GM21447 (cell line): ENCODE results near the gene SHANK2.

Experiments
- ATAC-seq: cut with Tn5 transposase; IDR thresholded peaks from one replicate; pipeline ENCODE4 v1.9.1; 2021; ENCODE audit not compliant: unreplicated experiment

Gene SHANK2

GRCh38 chr11:71222318-71223080, 29.9 kb downstream of the SHANK2 start:
- no peak for ATAC-seq

DNA sequence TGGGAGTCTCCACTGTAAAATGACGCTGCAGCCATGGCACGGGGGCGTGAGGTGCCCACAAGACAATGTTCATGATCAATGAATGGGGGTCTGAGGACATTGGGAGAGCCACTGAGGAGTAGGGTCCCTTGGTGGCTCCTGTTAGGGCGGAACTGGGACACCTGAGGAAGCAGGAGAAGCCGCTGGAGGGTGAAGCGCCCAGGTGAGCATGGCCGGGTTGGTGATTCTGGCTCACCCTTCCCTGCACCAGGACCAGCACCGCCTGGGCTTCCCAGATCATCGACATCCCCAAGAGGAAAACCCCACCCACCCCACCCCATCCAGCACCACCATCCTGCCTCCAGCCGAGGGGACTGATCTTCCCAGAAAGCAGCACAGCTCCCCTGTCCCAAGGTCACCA, 30.6 kb downstream of the SHANK2 start:
- ATAC-seq, result no peak

GRCh38 chr11:71221201-71221600, 31.2 kb downstream of the SHANK2 start:
- ATAC-seq, result no peak

- no peak for ATAC-seq
Measured at GRCh38 chr11:71218789-71219499, 33.4 kb downstream of the SHANK2 start.

- no peak for ATAC-seq
Measured at GRCh38 chr11:71215425-71215965, 36.9 kb downstream of the SHANK2 start.

DNA sequence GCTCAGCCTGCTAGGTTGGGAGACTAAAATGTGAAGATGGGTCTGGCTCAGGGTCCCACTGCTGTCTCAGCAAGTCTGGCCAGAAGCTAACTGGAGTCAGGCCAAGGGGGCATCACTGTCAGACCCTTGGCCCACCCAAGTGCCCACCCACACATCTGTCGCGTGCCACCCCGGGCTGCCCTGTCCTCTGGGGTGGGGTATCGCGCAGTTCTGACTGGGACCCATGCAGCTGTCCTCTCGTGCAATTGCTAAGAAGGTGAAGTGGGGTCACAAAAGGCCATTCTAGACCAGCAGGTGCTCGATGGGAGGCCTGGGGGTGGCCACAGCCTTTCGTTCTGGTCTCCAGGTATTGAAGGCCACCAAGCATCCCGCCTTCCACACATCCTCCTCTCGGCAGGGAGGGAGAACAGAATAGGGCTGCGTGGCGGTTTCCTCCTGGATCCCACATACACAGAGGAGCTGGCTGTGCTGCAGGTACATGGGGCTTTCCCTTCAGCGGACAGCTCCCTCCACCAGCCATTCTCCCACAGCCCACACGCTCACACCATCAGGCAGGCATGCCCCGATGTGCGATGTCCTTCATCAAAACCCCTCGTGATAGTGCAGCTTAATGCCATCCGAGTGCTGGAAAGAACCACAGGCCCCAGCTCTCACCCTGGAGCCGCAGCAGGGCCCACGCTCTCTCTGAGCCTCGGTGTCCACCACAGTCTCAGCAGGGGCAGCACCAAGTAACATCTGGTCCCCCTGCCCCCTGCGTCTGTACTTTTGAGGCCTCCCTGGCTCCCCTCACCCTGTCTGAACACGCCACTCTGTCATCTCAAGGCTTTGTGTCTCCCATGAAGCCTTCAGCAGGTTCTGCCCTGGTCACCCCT, 37.6 kb downstream of the SHANK2 start:
- ATAC-seq, result no peak

DNA sequence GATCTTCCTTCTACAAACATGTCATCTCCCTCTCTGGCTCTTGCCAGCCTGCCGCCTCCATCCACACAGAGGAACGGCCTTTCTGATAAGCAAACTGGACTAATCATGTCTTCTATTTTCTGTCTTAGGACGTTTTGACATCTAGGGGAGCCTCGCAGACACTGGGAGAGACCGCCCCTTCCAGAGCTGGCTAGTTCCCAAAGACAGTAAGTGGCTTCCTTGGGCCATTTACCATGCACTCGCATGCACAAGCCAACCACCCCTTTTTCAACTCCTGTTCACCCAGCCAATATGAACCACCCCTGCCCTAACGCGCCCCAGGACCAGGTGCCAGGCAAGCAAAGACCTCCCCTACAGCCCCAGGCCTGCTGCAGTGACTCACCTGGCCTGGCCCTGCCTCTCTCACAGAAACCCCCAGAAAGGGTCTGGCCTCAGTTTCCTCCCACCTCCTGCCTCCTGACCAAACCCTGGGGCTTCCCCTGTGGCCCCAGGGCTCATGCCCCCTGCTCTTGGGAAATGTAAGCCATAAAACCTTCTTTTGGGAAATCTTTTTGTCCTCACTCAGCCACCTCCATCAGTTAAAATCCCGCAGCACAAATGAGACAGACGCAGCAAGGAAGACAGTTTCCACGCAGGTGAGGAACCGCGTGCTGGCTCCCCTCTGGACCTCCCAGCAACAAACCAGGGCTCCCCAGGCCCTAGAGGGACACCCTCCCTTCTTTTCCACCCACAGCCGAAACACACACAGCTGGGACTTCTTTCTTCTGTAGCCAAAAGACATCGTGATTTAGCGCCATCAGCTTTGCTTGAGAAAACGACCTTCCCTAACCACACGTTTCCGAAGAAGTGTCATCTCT, 38.5 kb downstream of the SHANK2 start:
- no peak for ATAC-seq

DNA sequence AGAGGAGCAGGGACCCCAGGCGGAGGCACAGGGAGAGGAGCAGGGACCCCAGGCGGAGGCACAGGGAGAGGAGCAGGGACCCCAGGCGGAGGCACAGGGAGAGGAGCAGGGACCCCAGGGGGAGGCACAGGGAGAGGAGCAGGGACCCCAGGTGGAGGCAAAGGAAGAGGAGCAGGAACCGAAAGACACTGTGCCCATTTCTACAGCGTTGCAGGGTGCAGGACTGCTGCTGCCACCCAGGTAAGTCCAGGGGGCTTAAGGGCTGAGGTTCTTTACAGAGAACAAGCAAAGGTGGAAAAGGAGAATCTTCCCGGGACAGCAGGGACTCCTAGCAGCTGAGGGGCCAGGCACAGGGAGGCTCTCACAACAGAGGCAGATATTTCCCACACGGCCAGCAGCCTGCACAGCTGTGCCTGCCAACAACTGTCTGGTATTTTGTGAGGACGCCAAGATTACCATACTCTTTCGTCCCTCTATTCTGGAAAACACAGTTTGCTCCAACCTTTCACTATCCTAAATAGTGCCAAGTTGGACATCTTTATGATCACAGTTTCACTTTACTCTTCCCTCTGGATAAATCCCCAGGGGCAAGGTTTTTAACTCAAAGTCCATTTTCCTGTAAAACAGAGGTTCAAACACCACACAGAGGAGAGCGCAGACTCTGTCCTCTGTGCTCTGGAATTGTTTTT, 39.4 kb downstream of the SHANK2 start:
- ATAC-seq, result no peak

GRCh38 chr11:71211631-71212030, 40.7 kb downstream of the SHANK2 start:
- no peak for ATAC-seq

- no peak for ATAC-seq
Measured at GRCh38 chr11:71210861-71211260, 41.5 kb downstream of the SHANK2 start.

DNA sequence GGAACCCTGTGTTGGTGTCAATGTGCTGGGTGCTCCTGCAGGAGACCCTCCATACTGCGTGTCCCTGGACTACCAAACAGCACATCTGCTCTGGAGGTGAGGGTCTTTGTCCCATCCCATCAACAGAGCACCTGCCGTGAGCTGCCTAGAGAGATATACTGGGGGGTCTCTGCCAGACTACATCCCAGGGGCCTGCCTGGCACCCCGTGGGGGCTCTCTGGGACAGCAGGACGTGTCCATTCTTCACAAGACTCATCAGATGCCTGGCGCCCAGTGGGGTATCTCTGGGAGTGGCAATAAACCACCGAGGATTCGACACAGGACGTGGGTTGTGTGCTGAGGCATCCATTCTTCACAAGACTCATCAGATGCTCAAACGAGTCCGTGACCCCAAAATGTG, 42.7 kb downstream of the SHANK2 start:
- no peak for ATAC-seq

DNA sequence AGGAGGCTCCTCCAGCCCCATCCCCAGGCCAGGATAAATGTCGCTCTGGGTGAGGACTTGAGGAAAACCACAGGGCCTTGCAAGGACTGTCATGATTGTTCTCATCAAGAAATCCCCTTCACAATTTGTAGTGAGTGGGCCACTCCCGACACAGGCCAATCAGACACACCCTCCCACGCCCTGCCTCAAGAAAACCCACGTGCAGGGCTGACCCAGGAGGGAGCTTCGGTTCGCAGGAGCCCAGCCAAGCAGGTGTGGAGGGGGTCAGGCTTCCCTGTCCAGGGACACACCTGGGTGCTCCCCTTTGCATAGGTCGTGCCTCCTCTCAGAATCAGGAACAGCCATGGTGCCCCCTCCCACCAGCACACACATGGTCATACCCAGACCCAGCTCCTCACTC, 43.2 kb downstream of the SHANK2 start:
- ATAC-seq, result no peak

- no peak for ATAC-seq
Measured at GRCh38 chr11:71208011-71208774, 44.2 kb downstream of the SHANK2 start.

GRCh38 chr11:71207563-71207962, 44.8 kb downstream of the SHANK2 start:
- no peak for ATAC-seq

DNA sequence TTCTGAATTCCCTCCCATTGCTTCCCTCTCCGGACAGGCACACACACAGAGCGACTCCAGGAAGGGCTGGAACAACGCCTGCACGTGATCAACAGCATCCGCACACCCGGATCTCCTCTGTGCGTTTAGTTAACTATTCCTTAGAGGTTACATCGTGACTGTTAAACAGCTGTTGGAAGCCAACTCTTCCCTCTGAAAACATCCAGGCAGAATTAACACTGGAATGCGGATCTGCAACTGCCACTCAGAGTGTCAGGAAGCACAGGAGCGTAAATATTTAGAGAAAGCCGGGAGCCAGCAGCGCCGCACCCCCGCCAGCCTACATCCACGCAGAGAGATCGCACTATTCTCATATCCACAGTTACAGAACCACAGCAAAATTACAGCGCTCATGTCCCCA, 46.2 kb downstream of the SHANK2 start:
- no peak for ATAC-seq

DNA sequence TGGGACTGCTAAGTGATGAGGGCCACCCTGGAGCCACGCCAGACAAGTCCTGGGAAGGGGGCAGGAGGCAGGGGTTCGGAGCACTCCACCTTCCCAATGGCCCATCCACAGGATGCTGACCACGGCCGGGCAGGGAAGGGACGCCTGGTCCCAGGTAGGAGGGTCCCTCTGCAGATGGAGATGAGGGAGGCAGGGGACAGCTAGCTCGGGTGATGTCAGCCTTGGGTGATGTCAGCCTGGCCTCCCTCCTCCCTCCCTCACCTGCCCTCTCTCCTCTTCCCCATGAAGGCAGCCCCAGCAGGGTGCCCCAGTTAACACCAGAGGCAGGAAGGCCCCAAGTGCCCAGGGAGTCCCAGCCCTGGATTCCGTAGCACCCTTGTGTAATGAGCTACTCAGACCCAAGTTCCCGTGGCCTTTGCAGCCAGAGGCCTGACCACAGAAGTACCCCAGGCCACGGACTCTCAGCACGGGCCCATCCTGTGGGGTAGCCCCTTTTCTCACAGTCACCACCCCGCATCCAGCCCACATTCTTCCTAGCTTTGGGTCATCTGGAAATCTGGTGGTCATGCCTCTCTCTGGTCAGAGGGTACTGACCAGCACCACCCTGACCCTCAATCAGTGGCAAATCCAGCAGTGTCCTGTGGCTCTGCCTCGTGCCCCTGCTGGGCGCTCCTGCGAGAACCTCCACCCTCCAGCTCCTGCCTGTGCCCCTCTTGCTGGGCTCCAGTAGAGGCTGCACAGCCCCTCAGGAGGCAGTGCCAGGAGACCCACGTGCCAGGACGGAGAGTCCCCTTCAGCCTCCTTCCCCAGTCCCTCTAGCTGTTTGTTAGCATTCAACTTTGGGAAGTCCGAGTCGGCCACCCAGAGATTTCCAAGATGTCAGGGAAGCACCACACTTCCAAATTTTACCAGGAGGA, 47.4 kb downstream of the SHANK2 start:
- ATAC-seq, result no peak

DNA sequence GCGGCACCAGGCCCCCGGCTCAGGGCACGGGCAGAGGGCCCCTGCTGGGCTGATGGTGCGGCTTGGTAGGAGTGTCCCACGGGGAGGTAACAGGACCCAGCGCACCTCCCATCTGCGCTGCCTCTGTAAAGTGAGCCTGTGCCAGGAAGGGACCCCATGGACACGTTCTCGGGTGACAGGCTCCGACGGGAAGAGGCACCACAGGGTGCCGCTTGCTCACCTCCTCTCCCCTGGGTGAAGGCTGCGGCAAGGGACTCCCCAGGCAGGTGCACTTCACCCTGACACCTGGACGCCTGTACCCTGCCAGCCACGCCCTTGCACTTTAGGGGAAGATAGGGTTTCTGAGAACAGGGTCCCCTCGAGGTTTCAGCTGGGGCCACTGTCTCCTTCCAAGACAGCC, 48.1 kb downstream of the SHANK2 start:
- no peak for ATAC-seq

GRCh38 chr11:71203681-71204080, 48.7 kb downstream of the SHANK2 start:
- ATAC-seq, result no peak
